T-helper 1 cell (primary cell): ENCODE results near the gene WSCD1.

Source experiments
- DNase-seq, 5 donors: peaks; one replicate each; pipeline ENCODE4 v3.0.0-alpha.2; 2012 to 2020

Gene WSCD1

GRCh38 chr17:6162216-6162615 lies 92.0 kb downstream of the WSCD1 start:
- DNase-seq: no peak

- no peak for DNase-seq
Observed at GRCh38 chr17:6162892-6163291, 92.7 kb downstream of the WSCD1 start.

GRCh38 chr17:6163612-6164333 lies 93.6 kb downstream of the WSCD1 start:
- DNase-seq: no peak

- DNase-seq: no peak
Observed at GRCh38 chr17:6164996-6165395, 94.8 kb downstream of the WSCD1 start.

- DNase-seq: no peak
Observed at GRCh38 chr17:6165806-6166205, 95.6 kb downstream of the WSCD1 start.

- DNase-seq: no peak
Observed at GRCh38 chr17:6166492-6167179, 96.5 kb downstream of the WSCD1 start.

GRCh38 chr17:6168296-6168695 lies 98.1 kb downstream of the WSCD1 start:
- no peak for DNase-seq

- DNase-seq: no peak
Observed at GRCh38 chr17:6170349-6170748, 100.2 kb downstream of the WSCD1 start.

- no peak for DNase-seq
Observed at GRCh38 chr17:6172642-6173330, 102.6 kb downstream of the WSCD1 start.

- no peak for DNase-seq
Observed at GRCh38 chr17:6173653-6174052, 103.5 kb downstream of the WSCD1 start.
